Astrocyte (in vitro differentiated cells and primary cell): ENCODE data around the gene SLC6A16.
"Not testable (repeated sequence)": the region's sequence is repeated elsewhere in the genome, so short reads cannot be mapped to it uniquely, and the experiment has no call there.

Source experiments
- EZH2 ChIP-seq: IDR thresholded peaks from 2 replicates; pipeline ENCODE4 v1.6.1; 2012; ENCODE audit warnings: mild to moderate bottlenecking, low read length, inconsistent platforms; ENCODE audit not compliant: insufficient read depth
- TF ChIP-seq, protein P1 (sequence below): IDR thresholded peaks from 2 replicates; pipeline ENCODE4 v1.5.1; 2011; ENCODE audit warnings: low read depth, mild to moderate bottlenecking, inconsistent platforms, low read length, moderate library complexity; ENCODE audit not compliant: insufficient read depth

DNA sequence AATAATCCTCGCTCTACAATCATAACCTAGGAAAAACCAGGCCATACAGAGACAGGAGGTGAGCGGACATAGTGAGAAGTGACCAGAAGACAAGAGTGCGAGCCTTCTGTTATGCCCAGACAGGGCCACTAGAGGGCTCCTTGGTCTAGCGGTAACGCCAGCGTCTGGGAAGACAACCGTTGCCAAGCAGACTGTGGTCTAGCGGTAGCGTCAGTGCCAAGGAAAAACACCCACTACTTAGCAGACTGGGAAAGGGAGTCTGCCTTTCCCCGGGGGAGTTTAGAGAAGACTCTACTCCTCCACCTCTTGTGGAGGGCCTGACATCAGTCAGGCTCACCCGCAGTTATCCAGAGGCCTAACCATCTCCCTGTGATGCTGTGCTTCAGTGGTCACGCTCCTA is 58.6 kb downstream of the SLC6A16 start:
- TF ChIP-seq, protein P1, sequence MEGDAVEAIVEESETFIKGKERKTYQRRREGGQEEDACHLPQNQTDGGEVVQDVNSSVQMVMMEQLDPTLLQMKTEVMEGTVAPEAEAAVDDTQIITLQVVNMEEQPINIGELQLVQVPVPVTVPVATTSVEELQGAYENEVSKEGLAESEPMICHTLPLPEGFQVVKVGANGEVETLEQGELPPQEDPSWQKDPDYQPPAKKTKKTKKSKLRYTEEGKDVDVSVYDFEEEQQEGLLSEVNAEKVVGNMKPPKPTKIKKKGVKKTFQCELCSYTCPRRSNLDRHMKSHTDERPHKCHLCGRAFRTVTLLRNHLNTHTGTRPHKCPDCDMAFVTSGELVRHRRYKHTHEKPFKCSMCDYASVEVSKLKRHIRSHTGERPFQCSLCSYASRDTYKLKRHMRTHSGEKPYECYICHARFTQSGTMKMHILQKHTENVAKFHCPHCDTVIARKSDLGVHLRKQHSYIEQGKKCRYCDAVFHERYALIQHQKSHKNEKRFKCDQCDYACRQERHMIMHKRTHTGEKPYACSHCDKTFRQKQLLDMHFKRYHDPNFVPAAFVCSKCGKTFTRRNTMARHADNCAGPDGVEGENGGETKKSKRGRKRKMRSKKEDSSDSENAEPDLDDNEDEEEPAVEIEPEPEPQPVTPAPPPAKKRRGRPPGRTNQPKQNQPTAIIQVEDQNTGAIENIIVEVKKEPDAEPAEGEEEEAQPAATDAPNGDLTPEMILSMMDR: not testable (repeated sequence)
- not testable (repeated sequence) for TF ChIP-seq EZH2
